Measurements from ENCODE around the gene FPR1.

The FPR1 gene

DNA sequence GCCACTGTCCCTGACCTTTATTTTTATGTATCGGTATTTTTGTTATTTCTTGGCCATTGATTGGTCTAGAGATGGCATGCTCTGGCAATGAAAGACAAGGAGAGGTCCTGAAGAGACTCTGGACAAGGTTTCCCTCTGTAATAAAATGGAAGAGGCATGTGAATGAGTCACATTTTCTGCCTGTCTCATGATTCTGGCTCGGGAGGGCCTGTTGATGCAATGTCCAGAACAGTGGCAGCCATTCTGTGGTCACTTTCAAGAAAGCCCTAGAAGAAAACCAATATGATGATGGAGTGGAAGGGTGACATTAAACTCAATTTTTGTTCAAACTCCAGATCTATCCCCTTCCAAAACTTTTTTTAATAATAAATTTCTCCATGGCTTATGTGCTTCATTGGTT, 41.3 kb upstream of the FPR1 start:
- no peaks in the 10 kb centered on the region for H4K20me1 ChIP-seq (ENCODE audit: control insufficient read depth, insufficient read depth, low read depth, low read length)
- H3K4me1 ChIP-seq (ENCODE audit: control insufficient read depth, low read length): no peaks in the 10 kb centered on the region
- peaks cover 3% of the 10 kb centered on the region; the same call in 1 of the 2 replicates for H3K9me3 ChIP-seq (ENCODE audit: control insufficient read depth, insufficient read depth, low read length)
- H3K36me3 ChIP-seq (ENCODE audit: control insufficient read depth, low read length): no peaks in the 10 kb centered on the region
- H3K4me2 ChIP-seq (ENCODE audit: low read length): no peak overlapping the region
- no peak overlapping the region for H3K27ac ChIP-seq (ENCODE audit: low read depth, low read length)
- H3F3A ChIP-seq (ENCODE audit: control insufficient read depth, insufficient read depth): no peaks in the 10 kb centered on the region
- no peaks in the 10 kb centered on the region for H3K9me2 ChIP-seq (replicated peaks; ENCODE audit: control insufficient read depth, low read length)
- TF ChIP-seq EZH2phosphoT487 (IDR thresholded peaks at IDR 0.05; ENCODE audit: borderline replicate concordance, low read length): no peak
- TF ChIP-seq, protein P1, sequence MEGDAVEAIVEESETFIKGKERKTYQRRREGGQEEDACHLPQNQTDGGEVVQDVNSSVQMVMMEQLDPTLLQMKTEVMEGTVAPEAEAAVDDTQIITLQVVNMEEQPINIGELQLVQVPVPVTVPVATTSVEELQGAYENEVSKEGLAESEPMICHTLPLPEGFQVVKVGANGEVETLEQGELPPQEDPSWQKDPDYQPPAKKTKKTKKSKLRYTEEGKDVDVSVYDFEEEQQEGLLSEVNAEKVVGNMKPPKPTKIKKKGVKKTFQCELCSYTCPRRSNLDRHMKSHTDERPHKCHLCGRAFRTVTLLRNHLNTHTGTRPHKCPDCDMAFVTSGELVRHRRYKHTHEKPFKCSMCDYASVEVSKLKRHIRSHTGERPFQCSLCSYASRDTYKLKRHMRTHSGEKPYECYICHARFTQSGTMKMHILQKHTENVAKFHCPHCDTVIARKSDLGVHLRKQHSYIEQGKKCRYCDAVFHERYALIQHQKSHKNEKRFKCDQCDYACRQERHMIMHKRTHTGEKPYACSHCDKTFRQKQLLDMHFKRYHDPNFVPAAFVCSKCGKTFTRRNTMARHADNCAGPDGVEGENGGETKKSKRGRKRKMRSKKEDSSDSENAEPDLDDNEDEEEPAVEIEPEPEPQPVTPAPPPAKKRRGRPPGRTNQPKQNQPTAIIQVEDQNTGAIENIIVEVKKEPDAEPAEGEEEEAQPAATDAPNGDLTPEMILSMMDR (IDR thresholded peaks at IDR 0.05; ENCODE audit: low read depth, low read length, poor library complexity, severe bottlenecking): no peak
- no peaks in the 10 kb centered on the region for H3K27me3 ChIP-seq (ENCODE audit: control insufficient read depth, low read length)
- H3K79me2 ChIP-seq (ENCODE audit: control insufficient read depth, low read length): no peaks in the 10 kb centered on the region
- no peak overlapping the region for H3K4me3 ChIP-seq (ENCODE audit: low read length)

DNA sequence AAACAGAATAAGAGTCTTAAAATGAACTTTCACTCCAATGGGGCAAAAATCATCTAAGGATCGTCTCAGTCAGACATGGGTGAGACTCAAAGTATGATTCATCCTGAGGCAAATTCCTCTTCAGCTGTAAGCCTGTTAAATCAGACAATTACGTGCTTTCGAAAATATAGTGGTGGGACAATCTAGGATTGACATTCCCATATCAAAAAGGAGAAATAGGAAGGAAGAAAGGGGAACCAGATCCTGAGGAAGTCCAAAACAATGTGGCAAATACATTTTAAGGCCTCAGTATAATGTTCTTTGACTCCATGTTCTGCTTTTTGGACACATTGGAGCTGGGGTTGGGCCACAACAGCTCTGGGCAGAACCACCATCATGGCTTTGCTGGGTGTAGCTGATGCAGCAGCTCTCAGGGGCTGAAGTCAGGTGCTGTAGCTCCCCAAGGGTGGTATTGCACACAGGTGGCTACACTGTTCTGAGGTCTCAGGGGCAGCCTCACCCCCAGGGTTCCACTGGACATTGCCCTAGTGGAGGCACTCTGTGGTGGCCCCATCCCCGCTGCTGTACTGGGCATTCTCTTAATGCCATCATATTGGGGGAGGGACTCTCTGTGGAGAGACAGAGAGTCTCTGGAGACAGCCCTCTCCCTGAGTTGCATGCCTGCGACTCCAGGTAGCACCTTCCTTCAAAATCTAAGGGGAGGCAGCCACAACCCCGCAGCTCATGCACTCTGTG, 37.5 kb upstream of the FPR1 start:
- Histone ChIP-seq H3K36me3 (ENCODE audit: control insufficient read depth, low read length) (no peaks in the 10 kb centered on the region), H3K9me3 (ENCODE audit: control insufficient read depth, insufficient read depth, low read length) (peaks cover 3% of the 10 kb centered on the region; the same call in 1 of the 2 replicates), H3K4me3 (ENCODE audit: low read length) (no peak overlapping the region), H3F3A (ENCODE audit: control insufficient read depth, insufficient read depth) (no peaks in the 10 kb centered on the region), H3K27me3 (ENCODE audit: control insufficient read depth, low read length) (no peaks in the 10 kb centered on the region), H3K9me2 (replicated peaks; ENCODE audit: control insufficient read depth, low read length) (no peaks in the 10 kb centered on the region), H3K79me2 (ENCODE audit: control insufficient read depth, low read length) (no peaks in the 10 kb centered on the region), H3K27ac (ENCODE audit: low read depth, low read length) (no peak overlapping the region), H3K4me2 (ENCODE audit: low read length) (no peak overlapping the region), H3K4me1 (ENCODE audit: control insufficient read depth, low read length) (no peaks in the 10 kb centered on the region), H4K20me1 (ENCODE audit: control insufficient read depth, insufficient read depth, low read depth, low read length) (no peaks in the 10 kb centered on the region)
- TF ChIP-seq, protein P1 (IDR thresholded peaks at IDR 0.05; ENCODE audit: low read depth, low read length, poor library complexity, severe bottlenecking): no peak
- TF ChIP-seq EZH2phosphoT487 (IDR thresholded peaks at IDR 0.05; ENCODE audit: borderline replicate concordance, low read length): no peak

DNA sequence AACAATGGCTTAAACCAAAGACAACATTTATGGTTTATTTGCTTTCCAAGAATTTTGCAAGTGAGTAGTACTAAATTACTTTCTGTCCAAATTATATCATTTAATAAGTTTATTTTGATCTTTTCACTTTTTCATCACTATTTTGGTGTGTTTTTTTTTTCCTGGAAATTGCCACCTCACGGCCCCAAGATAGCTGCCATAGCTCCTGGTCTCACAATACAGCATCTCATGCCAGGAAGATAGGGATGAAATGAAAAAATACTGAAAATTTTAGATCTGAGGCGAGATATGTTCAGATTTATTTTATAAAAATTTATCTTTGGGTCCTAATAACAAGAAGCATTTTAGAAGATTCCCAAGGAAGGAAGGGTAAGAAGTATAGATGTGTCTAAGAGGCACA, 36.4 kb upstream of the FPR1 start:
- H3K4me2 ChIP-seq (ENCODE audit: low read length): no peak overlapping the region
- no peaks in the 10 kb centered on the region for H3K79me2 ChIP-seq (ENCODE audit: control insufficient read depth, low read length)
- no peaks in the 10 kb centered on the region for H3K4me1 ChIP-seq (ENCODE audit: control insufficient read depth, low read length)
- no peaks in the 10 kb centered on the region for H3K9me2 ChIP-seq (replicated peaks; ENCODE audit: control insufficient read depth, low read length)
- no peaks in the 10 kb centered on the region for H4K20me1 ChIP-seq (ENCODE audit: control insufficient read depth, insufficient read depth, low read depth, low read length)
- no peaks in the 10 kb centered on the region for H3K27me3 ChIP-seq (ENCODE audit: control insufficient read depth, low read length)
- H3F3A ChIP-seq (ENCODE audit: control insufficient read depth, insufficient read depth): no peaks in the 10 kb centered on the region
- H3K36me3 ChIP-seq (ENCODE audit: control insufficient read depth, low read length): no peaks in the 10 kb centered on the region
- H3K9me3 ChIP-seq (ENCODE audit: control insufficient read depth, insufficient read depth, low read length): peaks cover 3% of the 10 kb centered on the region; the same call in 1 of the 2 replicates
- no peak overlapping the region for H3K27ac ChIP-seq (ENCODE audit: low read depth, low read length)
- no peak overlapping the region for H3K4me3 ChIP-seq (ENCODE audit: low read length)
- TF ChIP-seq EZH2phosphoT487 (IDR thresholded peaks at IDR 0.05; ENCODE audit: borderline replicate concordance, low read length): no peak
- TF ChIP-seq, protein P1 (IDR thresholded peaks at IDR 0.05; ENCODE audit: low read depth, low read length, poor library complexity, severe bottlenecking): no peak

All from DOHH2 (cell line).